Karpas-422 (cell line): ENCODE results near the gene NFX1. TPM values are rescaled to one million over a fixed set of nuclear protein-coding genes. Genes with fewer than 3 reads are reported as not detected.
A peak's percentile ranks its signal among the peaks of the same experiment; 100 is the strongest.

Experiments
- DNase-seq: peaks from one replicate; pipeline ENCODE4 v3.0.0-alpha.2; 2015
- H2AFZ ChIP-seq: fragments of 200-600 bp; sonication (generic); 2 replicates; pipeline ENCODE4 v1.6.1; 2014; ENCODE audit warnings: antibody characterized with exemption, low read length, mixed read lengths
- H3K27ac ChIP-seq: fragments of 200-600 bp; sonication (generic); 2 replicates; pipeline ENCODE4 v1.5.1; 2014; ENCODE audit warnings: mild to moderate bottlenecking, low read length, moderate library complexity
- H3K27me3 ChIP-seq: fragments of 200-600 bp; sonication (generic); 2 replicates; pipeline ENCODE4 v1.6.1; 2014; ENCODE audit warnings: low read length, mixed read lengths
- H3K36me3 ChIP-seq: fragments of 200-600 bp; sonication (generic); 2 replicates; pipeline ENCODE4 v1.6.1; 2014; ENCODE audit warnings: low read length, mixed read lengths; ENCODE audit not compliant: insufficient read depth
- H3K4me1 ChIP-seq: fragments of 200-600 bp; sonication (generic); 2 replicates; pipeline ENCODE4 v1.6.1; 2014; ENCODE audit warnings: mild to moderate bottlenecking, low read length, mixed read lengths
- H3K4me2 ChIP-seq: fragments of 200-600 bp; sonication (generic); 2 replicates; pipeline ENCODE4 v1.6.1; 2014; ENCODE audit warnings: low read length, low read depth, mild to moderate bottlenecking; ENCODE audit not compliant: poor library complexity, severe bottlenecking
- H3K4me3 ChIP-seq: fragments of 200-600 bp; sonication (generic); 2 replicates; pipeline ENCODE4 v1.5.1; 2014; ENCODE audit warnings: mild to moderate bottlenecking, antibody characterized with exemption, low read length, mixed read lengths
- H3K79me2 ChIP-seq: fragments of 200-600 bp; sonication (generic); 2 replicates; pipeline ENCODE4 v1.6.1; 2014; ENCODE audit warnings: mild to moderate bottlenecking, low read length, mixed read lengths
- H3K9ac ChIP-seq: fragments of 200-600 bp; sonication (generic); 2 replicates; pipeline ENCODE4 v1.6.0; 2014; ENCODE audit warnings: low read length
- H3K9me2 ChIP-seq: fragments of 200-600 bp; sonication (generic), shearing (Covaris generic); replicated peaks from 2 replicates; pipeline ENCODE4 v1.6.0; 2014; ENCODE audit warnings: mild to moderate bottlenecking, low read length, moderate library complexity; ENCODE audit not compliant: insufficient read depth
- H3K9me3 ChIP-seq: fragments of 300-700, 200-600 bp; sonication (generic); 2 replicates; pipeline ENCODE4 v1.6.1; 2014; ENCODE audit warnings: low read length, mixed read lengths
- H4K20me1 ChIP-seq: fragments of 200-600 bp; sonication (generic); 2 replicates; pipeline ENCODE4 v1.6.1; 2014; ENCODE audit warnings: mild to moderate bottlenecking, antibody characterized with exemption, low read length, low read depth; ENCODE audit not compliant: insufficient read depth
- total RNA-seq: library from RNA; depleted of rRNA; stranded (reverse); fragments of >200 nt; shearing (Covaris generic); gene quantifications from 2 replicates; pipeline ENCODE4 v1.2.3, GENCODE V29; 2014; ENCODE audit warnings: low replicate concordance

Gene NFX1
- total RNA-seq, 1 experiment from 2014 or later: 51.4 TPM

DNA sequence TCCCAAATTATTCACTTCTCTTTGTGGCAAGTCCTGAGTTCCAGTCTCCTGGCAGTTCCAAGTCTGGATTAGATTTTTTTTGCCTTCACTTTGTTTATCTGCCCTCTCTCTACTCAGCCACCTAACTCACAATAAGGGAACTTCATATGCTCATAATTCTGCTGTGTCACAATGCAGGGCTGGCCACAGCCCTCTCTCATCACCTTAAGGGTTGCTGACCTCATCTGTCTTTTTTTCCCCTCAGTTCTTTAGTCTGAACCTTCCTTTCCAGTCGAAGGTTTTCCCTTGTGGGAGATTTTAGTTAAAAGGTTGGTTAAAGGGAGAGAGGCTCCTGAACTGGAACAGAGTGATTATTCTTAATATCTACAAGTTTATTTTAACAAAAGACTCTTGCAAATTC lies 29.9 kb upstream of the NFX1 start:
- no peaks in the 10 kb centered on the region for H3K27me3 ChIP-seq
- peaks cover 5% of the 10 kb centered on the region; the same call in 1 of the 2 replicates for H4K20me1 ChIP-seq
- no peak for DNase-seq
- no peak overlapping the region for H3K4me2 ChIP-seq
- peaks cover 9% of the 10 kb centered on the region for H3K4me1 ChIP-seq
- H3K9me3 ChIP-seq: no peaks in the 10 kb centered on the region
- H2AFZ ChIP-seq: no peak overlapping the region
- H3K9me2 ChIP-seq: no peaks in the 10 kb centered on the region
- H3K79me2 ChIP-seq: peaks cover 52% of the 10 kb centered on the region
- H3K36me3 ChIP-seq: peaks cover 54% of the 10 kb centered on the region
- no peak overlapping the region for H3K9ac ChIP-seq
- H3K4me3 ChIP-seq: no peak overlapping the region
- H3K27ac ChIP-seq: no peak overlapping the region

DNA sequence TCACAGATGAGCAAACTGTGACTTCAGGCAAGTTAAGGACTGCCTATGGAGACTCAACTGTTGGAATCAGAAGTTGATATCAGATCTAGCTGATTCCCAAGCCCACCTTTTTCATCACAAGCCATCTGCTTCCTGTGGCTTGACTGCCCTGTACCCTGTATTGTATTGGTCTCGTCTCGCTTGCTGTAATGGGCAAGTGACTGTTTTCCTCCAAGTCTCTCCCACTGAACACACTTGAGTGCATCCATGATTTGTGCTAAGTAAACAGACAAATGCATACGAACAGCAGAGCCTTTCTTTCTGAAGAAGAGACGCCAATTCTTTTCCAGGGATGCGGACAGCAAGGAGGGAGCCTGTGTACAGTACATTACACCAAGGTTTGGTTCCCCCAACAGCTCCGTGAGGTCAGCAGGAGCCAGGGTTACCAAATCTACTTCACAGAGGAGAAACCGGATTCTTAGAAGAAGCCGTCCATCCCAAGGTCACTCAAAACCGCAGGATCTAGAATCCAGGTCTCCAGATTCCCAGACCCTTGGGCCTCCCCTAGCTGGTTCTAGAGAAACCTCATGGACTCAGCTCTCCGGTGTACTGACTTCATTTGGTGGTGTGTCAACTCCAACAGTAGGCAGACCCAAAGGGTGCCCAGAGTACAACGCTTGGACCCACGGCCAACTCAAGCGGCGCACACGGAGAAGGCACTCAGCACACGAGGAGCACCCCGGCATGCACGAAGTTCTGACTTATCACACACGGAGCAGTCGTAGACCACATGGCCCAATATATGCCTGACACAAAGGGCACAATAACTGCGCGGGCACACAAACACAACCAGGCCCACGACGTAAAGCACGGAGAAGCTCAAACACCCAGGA lies 26.9 kb upstream of the NFX1 start:
- peaks cover 77% of the 10 kb centered on the region for H3K79me2 ChIP-seq
- peak; percentile 61 for DNase-seq

DNA sequence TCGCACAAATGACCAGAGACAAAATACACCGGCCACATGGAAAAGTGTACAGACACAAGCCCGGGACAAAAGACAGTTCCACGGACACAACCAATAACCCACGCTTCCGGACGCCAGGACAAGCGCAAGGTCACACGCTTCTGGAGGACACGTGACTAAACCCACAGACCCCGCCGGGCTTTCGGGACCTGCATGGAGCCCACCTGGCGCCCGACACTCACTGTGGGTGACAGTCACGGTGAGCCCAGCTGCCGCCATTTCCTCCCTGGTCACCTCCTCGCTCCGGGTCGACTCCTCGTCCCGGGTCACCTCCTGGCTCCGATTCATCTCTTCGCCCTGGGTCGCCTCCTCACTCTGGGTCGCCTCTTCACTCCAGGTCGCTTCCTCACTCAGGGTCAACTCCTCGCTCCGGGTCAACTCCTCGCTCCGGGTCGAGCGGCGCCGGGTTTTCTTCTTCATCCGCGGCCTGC lies 26.3 kb upstream of the NFX1 start:
- Histone ChIP-seq H4K20me1 (peaks cover 5% of the 10 kb centered on the region; the same call in 1 of the 2 replicates), H3K4me3 (peak overlapping the region; percentile 86), H3K4me2 (peak overlapping the region; percentile 84), H3K9ac (peak overlapping the region; percentile 93), H3K9me2 (no peaks in the 10 kb centered on the region), H3K27me3 (no peaks in the 10 kb centered on the region), H3K79me2 (peaks cover 74% of the 10 kb centered on the region), H3K4me1 (peaks cover 30% of the 10 kb centered on the region), H3K9me3 (no peaks in the 10 kb centered on the region), H3K36me3 (peaks cover 53% of the 10 kb centered on the region; the same call in 1 of the 2 replicates), H2AFZ (peak overlapping the region; percentile 59; the same call in 1 of the 2 replicates), H3K27ac (peak overlapping the region; percentile 42)
- peak; percentile 80 for DNase-seq

More for the DNA sequence above, 26.9 kb upstream of the NFX1 start:
- no peaks in the 10 kb centered on the region for H3K27me3 ChIP-seq
- H3K9me2 ChIP-seq: no peaks in the 10 kb centered on the region
- peak overlapping the region; percentile 93 for H3K9ac ChIP-seq
- no peaks in the 10 kb centered on the region for H3K9me3 ChIP-seq
- peaks cover 30% of the 10 kb centered on the region for H3K4me1 ChIP-seq
- peaks cover 5% of the 10 kb centered on the region; the same call in 1 of the 2 replicates for H4K20me1 ChIP-seq
- peak overlapping the region; percentile 84 for H3K4me2 ChIP-seq
- peaks cover 53% of the 10 kb centered on the region; the same call in 1 of the 2 replicates for H3K36me3 ChIP-seq
- H3K27ac ChIP-seq: peak overlapping the region; percentile 42; the same call in 1 of the 2 replicates
- peak overlapping the region; percentile 59; the same call in 1 of the 2 replicates for H2AFZ ChIP-seq
- H3K4me3 ChIP-seq: peak overlapping the region; percentile 86

DNA sequence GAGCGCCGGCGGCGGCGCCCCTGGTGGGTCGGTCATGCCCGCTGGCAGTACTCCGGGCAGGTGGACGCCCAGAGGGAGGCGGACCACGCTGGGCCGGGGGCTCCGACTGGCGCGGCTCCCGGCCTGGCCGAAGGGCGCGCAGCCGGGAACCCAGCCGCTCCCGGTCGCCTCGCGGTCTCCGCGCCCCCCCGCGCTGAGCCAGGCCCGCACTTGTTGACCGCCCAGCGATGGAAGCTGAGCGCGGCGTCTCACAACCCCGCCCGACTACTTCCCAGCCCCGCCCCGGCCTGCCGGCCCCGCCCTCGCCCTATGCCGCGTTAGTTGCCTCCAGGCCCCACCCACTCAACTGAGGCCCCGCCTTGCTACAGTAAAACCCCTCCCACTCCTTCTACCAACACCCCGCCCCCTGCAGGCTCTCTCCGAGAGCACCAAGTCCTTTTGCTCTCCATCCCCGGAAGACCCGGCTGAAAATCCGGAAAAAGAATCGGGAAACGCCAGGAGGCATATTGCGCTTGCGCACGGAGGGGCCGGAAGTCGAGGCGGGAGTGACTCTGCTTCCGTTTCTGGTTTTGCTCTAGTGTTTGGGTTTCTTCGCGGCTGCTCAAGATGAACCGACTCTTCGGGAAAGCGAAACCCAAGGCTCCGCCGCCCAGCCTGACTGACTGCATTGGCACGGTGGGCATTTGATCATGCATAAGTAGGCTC lies 25.7 kb upstream of the NFX1 start, which contains the start of the genes BAG1 and CHMP5:
TSS of gene BAG1 (minus strand) at position 236 of the 705 bp plus-strand sequence.
TSS of gene CHMP5 (plus strand) at position 577 of the 705 bp plus-strand sequence. CDS start at position 607, 30 bp downstream.
- Histone ChIP-seq H2AFZ (peak within 1 kb of the TSS; percentile 59; the same call in 1 of the 2 replicates), H3K9me2 (no peaks in the 10 kb centered on the region), H3K4me2 (peak within 1 kb of the TSS; percentile 89), H4K20me1 (peaks cover 5% of the 10 kb centered on the region; the same call in 1 of the 2 replicates), H3K9ac (peak within 1 kb of the TSS; percentile 93), H3K36me3 (peaks cover 47% of the 10 kb centered on the region; the same call in 1 of the 2 replicates), H3K79me2 (peaks cover 70% of the 10 kb centered on the region), H3K9me3 (no peaks in the 10 kb centered on the region), H3K4me3 (peak within 1 kb of the TSS; percentile 86), H3K27ac (peak within 1 kb of the TSS; percentile 42), H3K4me1 (peaks cover 30% of the 10 kb centered on the region), H3K27me3 (no peaks in the 10 kb centered on the region)
- peak; percentile 100 for DNase-seq

DNA sequence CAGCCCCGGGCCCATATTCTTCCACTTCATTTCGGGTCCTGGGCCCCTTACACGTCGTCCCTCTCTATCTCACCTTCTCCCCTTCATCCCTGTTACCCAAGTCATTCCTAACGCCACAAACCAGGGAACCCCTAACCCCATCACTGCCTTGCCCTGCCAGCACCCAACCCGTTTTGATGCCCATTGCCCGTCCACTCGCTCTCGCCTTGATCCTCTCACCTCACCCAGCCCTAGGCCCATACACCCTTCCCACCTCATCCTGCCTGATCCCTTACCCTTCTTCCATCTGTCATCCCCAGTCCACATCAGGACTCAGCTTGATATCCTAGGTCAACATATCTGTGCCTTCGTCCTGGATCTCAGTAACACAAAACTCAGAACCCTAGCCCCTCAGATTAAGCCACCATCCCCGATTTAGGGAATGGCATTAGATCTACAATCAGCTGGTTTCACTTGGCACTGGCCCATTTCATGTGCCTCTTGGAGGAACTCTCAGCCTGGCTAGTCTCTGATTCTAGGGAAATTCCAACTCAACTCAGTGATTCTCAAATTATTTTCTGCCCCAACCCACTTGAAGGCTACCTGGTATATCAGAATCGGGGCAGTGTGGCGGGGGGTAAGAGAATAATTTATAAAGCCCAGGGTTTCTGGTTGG lies 25.0 kb upstream of the NFX1 start:
- Histone ChIP-seq H3K27ac (no peak overlapping the region), H3K9me3 (no peaks in the 10 kb centered on the region), H3K4me2 (peak overlapping the region; percentile 89), H3K4me3 (peak overlapping the region; percentile 86), H4K20me1 (peaks cover 5% of the 10 kb centered on the region; the same call in 1 of the 2 replicates), H3K9me2 (no peaks in the 10 kb centered on the region), H3K79me2 (peaks cover 66% of the 10 kb centered on the region), H3K4me1 (peaks cover 30% of the 10 kb centered on the region), H2AFZ (no peak overlapping the region), H3K9ac (peak overlapping the region; percentile 93), H3K36me3 (peaks cover 44% of the 10 kb centered on the region; the same call in 1 of the 2 replicates), H3K27me3 (no peaks in the 10 kb centered on the region)
- no peak for DNase-seq

DNA sequence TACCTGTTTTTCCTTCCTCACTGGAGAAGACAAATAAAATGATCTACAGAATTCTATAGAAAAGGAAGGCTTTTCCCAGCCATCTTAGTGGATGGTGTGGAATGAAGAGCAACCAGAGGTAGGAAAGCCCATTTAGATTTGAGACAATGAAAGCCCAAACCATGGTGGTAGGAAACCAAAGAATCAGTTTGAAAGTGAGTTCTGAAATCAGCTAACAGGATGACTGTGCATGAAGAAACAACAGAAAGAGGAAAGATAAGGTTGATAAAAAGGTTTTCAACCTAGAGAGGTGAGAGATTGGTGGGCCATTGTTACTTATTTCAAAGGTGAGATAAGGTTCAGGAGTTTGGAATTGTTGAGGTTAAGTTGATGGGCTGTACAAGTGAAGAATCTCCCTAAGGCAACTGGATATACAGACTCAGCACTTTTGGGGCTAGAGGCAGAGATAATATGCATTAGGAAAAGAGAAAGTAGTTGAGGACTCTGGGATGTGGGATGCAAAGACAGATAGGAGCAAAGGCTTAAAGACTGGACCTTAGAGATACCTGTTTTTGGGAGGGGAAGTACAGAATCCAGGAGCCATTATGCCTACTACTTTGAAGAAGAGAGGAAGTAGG lies 23.1 kb upstream of the NFX1 start:
- H3K4me3 ChIP-seq: no peak overlapping the region
- H3K4me1 ChIP-seq: peaks cover 30% of the 10 kb centered on the region
- H3K9me3 ChIP-seq: no peaks in the 10 kb centered on the region
- H4K20me1 ChIP-seq: peaks cover 5% of the 10 kb centered on the region; the same call in 1 of the 2 replicates
- no peak for DNase-seq
- no peaks in the 10 kb centered on the region for H3K27me3 ChIP-seq
- H3K4me2 ChIP-seq: peak overlapping the region; percentile 89
- no peak overlapping the region for H2AFZ ChIP-seq
- peaks cover 41% of the 10 kb centered on the region; the same call in 1 of the 2 replicates for H3K36me3 ChIP-seq
- peaks cover 51% of the 10 kb centered on the region for H3K79me2 ChIP-seq
- H3K9ac ChIP-seq: no peak overlapping the region; the same call in 1 of the 2 replicates
- no peaks in the 10 kb centered on the region for H3K9me2 ChIP-seq
- no peak overlapping the region for H3K27ac ChIP-seq

DNA sequence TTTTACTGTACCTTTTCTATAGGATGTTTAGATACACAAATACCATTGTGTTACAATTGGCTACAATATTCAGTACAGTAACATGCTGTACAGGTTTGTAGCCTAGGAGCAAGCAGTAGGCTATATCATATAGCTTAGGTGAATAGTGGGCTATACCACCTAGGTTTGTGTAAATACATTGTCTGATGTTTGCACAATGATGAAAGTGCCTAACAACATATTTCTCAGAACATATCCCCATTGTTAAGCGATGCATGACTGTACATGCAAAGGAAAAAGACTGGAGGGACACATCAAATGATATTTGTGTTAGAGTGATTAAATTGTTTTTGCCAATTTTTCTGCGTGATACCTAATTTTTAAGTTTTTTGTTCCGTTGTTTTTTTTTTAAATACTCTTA lies 20.2 kb upstream of the NFX1 start:
- Histone ChIP-seq H3K36me3 (peaks cover 52% of the 10 kb centered on the region; the same call in 1 of the 2 replicates), H3K4me1 (peaks cover 21% of the 10 kb centered on the region), H3K9me3 (no peaks in the 10 kb centered on the region), H3K79me2 (peaks cover 36% of the 10 kb centered on the region), H3K4me2 (no peak overlapping the region), H2AFZ (no peak overlapping the region), H4K20me1 (no peaks in the 10 kb centered on the region), H3K9me2 (no peaks in the 10 kb centered on the region), H3K27me3 (no peaks in the 10 kb centered on the region), H3K27ac (no peak overlapping the region), H3K9ac (no peak overlapping the region), H3K4me3 (no peak overlapping the region)
- DNase-seq: no peak
